ENCODE results near the gene TMEM63A. TPM values are rescaled to one million over a fixed set of nuclear protein-coding genes. Genes with fewer than 3 reads are reported as not detected.

TMEM63A gene
- total and polyA plus RNA-seq, 10 of the 15 experiments (the other 5 are each of a cell fraction or from before 2014, with no cell fraction given), result 1.3 to 33.5 (median 15.2) TPM

DNA sequence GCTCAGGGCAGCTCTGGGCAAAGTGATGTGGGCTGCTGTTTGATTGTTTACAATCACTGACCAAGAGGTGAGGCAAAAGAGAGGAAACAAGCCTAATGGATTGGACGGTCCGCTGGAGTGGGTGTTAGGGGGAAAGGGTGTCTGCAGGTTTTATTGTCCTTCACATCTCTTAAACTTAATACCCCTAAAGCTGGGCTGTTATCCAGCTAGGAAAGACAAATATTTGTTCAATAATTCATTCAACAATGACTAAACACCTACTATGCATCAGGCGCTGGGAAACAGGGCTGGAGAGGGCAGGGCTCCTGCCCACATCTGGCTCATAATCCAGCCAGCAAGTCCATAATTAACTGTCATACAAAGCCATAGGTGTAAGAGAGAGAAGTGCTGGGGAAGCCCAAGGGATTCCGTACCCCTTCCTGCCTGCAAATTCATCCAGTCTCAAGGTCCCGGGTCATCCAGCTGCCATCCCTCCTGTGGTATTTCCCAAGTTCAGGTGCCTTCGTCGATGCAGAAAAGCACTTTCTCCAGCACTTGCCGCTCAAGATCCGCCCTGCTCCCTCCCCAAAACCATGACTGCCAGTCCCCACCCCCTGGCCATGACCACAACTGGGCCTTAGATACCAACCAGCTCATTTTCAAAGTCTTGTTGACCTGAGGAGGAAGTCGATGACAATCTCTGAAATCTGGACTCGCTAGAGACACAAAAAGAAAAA lies 10.7 kb downstream of the TMEM63A start:
- BruUV-seq (replicated peaks), result no TSS peak
- SMC1A ChIA-PET (ENCODE audit: uncharacterized antibody, unreplicated experiment), result interaction anchor here (0.6 to 2.7 kb wide), 2 partner anchors 10 to 11 kb away, joined by 3 to 8 read pairs; partner anchors contain the start of gene TMEM63A
- in situ Hi-C loops (cut with MboI) (no loop called here), intact Hi-C loops (cut with micrococcal nuclease; ENCODE audit: unreplicated experiment) (no loop called here)
- H3K9ac ChIP-seq (ENCODE audit: control insufficient read depth, insufficient read depth, low read length), result no peak overlapping the region
- no peak overlapping the region for H3K4me2 ChIP-seq (ENCODE audit: control insufficient read depth, insufficient read depth)
- CTCF ChIA-PET, result interaction anchor here (1.0 to 1.5 kb wide), 3 partner anchors 11 to 40 kb away, joined by 3 to 4 read pairs (median 4); partner anchors contain the start of gene TMEM63A
- POLR2A ChIA-PET, result interaction anchor here (0.7 kb wide), 1 partner anchor 94 kb away, joined by 3 read pairs; the partner anchor contains the start of gene SRP9
- DNase-seq (ENCODE audit: low read depth, low spot score) (no peak), ATAC-seq (no peak), FAIRE-seq (no peak)
- WGBS (ENCODE audit: insufficient coverage, insufficient replicate concordance, low lambda C conversion rate, missing lambda C conversion rate), result 88% methylated on average over 11 of the region's 11 CpGs
- H3K27me3 ChIP-seq (replicated peaks in 1 of 2; ENCODE audit: control insufficient read depth in 2 of 2, insufficient read depth in 2 of 2, low read length in 1 of 2), result no peaks in the 10 kb centered on the region
- RAD21 ChIA-PET (ENCODE audit: unreplicated experiment), result no interaction called here
- TF ChIP-seq, protein P1, sequence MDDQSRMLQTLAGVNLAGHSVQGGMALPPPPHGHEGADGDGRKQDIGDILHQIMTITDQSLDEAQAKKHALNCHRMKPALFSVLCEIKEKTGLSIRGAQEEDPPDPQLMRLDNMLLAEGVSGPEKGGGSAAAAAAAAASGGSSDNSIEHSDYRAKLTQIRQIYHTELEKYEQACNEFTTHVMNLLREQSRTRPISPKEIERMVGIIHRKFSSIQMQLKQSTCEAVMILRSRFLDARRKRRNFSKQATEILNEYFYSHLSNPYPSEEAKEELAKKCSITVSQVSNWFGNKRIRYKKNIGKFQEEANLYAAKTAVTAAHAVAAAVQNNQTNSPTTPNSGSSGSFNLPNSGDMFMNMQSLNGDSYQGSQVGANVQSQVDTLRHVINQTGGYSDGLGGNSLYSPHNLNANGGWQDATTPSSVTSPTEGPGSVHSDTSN (IDR thresholded peaks at IDR 0.05; ENCODE audit: insufficient replicate concordance, low read depth, low read length), result no peak
- TF ChIP-seq CREB1 (IDR thresholded peaks at IDR 0.05; ENCODE audit: low read depth), result no peak
- no peak for TF ChIP-seq SMAD1 (IDR thresholded peaks at IDR 0.05; ENCODE audit: low read depth, partially characterized antibody)
- TF ChIP-seq SMARCA5 (IDR thresholded peaks at IDR 0.05), result no peak
- no peak for TF ChIP-seq PAX5 (IDR thresholded peaks at IDR 0.05; ENCODE audit: borderline replicate concordance, low read depth, low read length)
- TF ChIP-seq CBX5 (IDR thresholded peaks at IDR 0.05; ENCODE audit: low read depth), result no peak
- no peak for TF ChIP-seq YBX1 (IDR thresholded peaks at IDR 0.05)
- no peak for TF ChIP-seq MTA2 (IDR thresholded peaks at IDR 0.05; ENCODE audit: low read depth)
- TF ChIP-seq IRF4 (IDR thresholded peaks at IDR 0.05; ENCODE audit: low read depth, low read length), result no peak
- TF ChIP-seq FOXM1 (IDR thresholded peaks at IDR 0.05; ENCODE audit: low read depth, low read length), result no peak
- no peak for TF ChIP-seq RAD21 (IDR thresholded peaks at IDR 0.05; ENCODE audit: insufficient read depth, low read depth, low read length)
- TF ChIP-seq ESRRA (IDR thresholded peaks at IDR 0.05; ENCODE audit: low read length), result no peak
- no peak for TF ChIP-seq SRF (IDR thresholded peaks at IDR 0.05; ENCODE audit: low read depth in 2 of 2, low read length in 2 of 2)
- TF ChIP-seq, protein P2, sequence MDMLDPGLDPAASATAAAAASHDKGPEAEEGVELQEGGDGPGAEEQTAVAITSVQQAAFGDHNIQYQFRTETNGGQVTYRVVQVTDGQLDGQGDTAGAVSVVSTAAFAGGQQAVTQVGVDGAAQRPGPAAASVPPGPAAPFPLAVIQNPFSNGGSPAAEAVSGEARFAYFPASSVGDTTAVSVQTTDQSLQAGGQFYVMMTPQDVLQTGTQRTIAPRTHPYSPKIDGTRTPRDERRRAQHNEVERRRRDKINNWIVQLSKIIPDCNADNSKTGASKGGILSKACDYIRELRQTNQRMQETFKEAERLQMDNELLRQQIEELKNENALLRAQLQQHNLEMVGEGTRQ (IDR thresholded peaks at IDR 0.05; ENCODE audit: borderline replicate concordance, low read depth, low read length), result no peak
- TF ChIP-seq MYC (IDR thresholded peaks at IDR 0.05; ENCODE audit: insufficient read depth, insufficient read length, insufficient replicate concordance, low read length, severe bottlenecking), result no peak
- no peak for TF ChIP-seq POLR2AphosphoS2 (IDR thresholded peaks at IDR 0.05; ENCODE audit: low read depth, low read length)
- TF ChIP-seq SREBF1 (IDR thresholded peaks at IDR 0.05; ENCODE audit: low read length), result no peak
- TF ChIP-seq, protein P3, sequence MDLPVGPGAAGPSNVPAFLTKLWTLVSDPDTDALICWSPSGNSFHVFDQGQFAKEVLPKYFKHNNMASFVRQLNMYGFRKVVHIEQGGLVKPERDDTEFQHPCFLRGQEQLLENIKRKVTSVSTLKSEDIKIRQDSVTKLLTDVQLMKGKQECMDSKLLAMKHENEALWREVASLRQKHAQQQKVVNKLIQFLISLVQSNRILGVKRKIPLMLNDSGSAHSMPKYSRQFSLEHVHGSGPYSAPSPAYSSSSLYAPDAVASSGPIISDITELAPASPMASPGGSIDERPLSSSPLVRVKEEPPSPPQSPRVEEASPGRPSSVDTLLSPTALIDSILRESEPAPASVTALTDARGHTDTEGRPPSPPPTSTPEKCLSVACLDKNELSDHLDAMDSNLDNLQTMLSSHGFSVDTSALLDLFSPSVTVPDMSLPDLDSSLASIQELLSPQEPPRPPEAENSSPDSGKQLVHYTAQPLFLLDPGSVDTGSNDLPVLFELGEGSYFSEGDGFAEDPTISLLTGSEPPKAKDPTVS (IDR thresholded peaks at IDR 0.05; ENCODE audit: low read depth, low read length), result no peak
- TF ChIP-seq, protein P4, sequence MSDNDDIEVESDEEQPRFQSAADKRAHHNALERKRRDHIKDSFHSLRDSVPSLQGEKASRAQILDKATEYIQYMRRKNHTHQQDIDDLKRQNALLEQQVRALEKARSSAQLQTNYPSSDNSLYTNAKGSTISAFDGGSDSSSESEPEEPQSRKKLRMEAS (IDR thresholded peaks at IDR 0.05; ENCODE audit: low read depth, low read length), result no peak
- no peak for TF ChIP-seq ZNF622 (IDR thresholded peaks at IDR 0.05)
- H3K27ac ChIP-seq (ENCODE audit: control insufficient read depth, insufficient read depth), result no peak overlapping the region
- H4K20me1 ChIP-seq (ENCODE audit: control insufficient read depth, insufficient read depth), result no peaks in the 10 kb centered on the region
- H2AFZ ChIP-seq (ENCODE audit: control insufficient read depth, low read depth, low read length), result no peak overlapping the region
- no peaks in the 10 kb centered on the region for H3K79me2 ChIP-seq (ENCODE audit: control insufficient read depth, insufficient read depth, low read length)
- no peak overlapping the region for H3K4me3 ChIP-seq
- peaks cover 2% of the 10 kb centered on the region for H3K4me1 ChIP-seq (ENCODE audit: control insufficient read depth, insufficient read depth, low read length)
- H3K36me3 ChIP-seq (ENCODE audit: control insufficient read depth in 2 of 2, insufficient read depth in 2 of 2, low read length in 1 of 2), result peaks cover 6 to 23% of the 10 kb centered on the region in 2 experiments
- no peaks in the 10 kb centered on the region for H3K9me3 ChIP-seq (replicated peaks; ENCODE audit: control insufficient read depth, insufficient read depth, low read length)
